Measurements from ENCODE around the gene SYNGR4.
"Not testable (repeated sequence)": the region's sequence is repeated elsewhere in the genome, so short reads cannot be mapped to it uniquely, and the experiment has no call there.

SYNGR4 gene

DNA sequence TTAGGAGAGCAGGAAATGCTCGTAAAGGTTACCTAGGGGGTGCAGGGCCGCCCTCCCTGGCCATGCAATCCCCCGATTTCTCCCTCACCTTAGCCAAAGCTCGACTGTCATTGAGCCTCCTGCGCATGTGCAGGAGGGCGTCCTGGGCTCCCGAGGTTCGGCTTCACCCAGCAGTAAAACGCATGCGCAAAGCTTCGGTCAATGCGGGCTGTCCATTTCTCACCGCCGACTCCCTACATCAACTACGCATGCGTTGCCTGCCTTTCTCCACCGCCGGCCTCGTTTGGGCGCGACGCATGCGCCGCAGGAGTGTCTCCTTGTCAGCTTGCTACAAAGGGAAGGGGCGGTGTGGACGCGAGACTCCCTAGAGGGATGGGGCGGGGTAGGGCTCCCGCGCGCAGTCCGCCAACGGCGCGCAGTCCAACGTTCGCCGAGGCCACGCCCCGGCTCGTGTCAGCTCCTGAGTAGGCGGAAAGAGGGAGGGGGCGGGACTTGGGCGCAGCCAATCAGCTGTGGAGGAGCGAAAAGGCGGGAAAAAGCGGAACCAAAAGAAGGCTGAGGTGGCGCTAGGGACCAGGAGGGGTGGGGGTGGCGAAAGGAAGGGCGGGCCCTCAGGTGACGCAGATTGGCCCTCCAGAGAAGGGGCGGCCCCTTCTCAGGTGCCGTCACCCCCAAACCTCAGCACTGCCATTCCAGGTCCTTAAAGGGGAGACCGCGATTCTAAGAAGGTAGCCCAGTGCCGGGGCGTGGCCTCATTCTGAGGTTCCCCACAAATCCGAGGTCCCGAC, at the start of gene SYNGR4, which contains the start of gene TMEM143:
TSS of gene SYNGR4 (plus strand) at position 558 of the 788 bp plus-strand sequence. CDS start 1,476 bp downstream, outside the sequence.
TSS of gene TMEM143 (minus strand) at position 131 of the 788 bp plus-strand sequence. CDS start at position 111, 20 bp downstream.
- DNase-seq: peak; percentile 92

GRCh38 chr19:48315712-48316111, 48.5 kb upstream of the SYNGR4 start:
- DNase-seq: no peak

- DNase-seq: not testable (repeated sequence)
Observed at GRCh38 chr19:48317708-48317960, 46.5 kb upstream of the SYNGR4 start.

DNA sequence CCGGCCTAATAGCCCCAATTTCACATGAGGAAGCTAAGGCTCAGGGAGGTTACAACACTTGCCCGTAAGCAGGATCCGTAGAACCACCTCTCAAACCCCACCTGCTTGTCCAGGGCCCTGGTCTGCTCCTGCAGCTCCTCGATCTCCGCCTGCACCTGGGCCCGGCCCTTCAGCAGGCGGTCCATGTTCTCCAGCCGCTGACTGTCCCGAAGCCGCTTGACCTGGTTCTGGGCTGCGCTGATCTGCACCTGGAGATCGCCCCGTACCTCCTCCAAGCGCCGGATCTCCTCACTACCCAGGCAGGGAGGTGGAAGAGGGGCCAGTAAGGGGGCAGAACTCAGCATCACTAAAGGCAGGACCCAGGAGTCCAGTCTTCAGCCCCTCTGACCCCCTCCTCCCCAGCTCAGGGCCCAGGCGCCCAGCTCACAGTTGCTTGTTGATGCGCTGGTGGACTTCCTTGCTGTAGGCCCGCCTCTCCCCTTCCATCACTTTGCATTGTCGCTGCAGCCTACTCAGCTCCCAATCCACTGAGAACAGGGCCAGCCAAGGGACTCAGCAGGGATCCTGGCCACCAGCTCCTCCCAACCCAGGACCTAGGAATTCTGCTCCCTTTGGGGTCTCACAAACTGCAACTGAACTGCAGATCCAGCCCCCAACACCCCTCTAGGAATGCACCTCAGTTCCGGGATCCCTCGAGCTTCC, 45.7 kb upstream of the SYNGR4 start:
- no peak for DNase-seq

GRCh38 chr19:48319647-48320541, 44.3 kb upstream of the SYNGR4 start:
- DNase-seq: peak; percentile 73

DNA sequence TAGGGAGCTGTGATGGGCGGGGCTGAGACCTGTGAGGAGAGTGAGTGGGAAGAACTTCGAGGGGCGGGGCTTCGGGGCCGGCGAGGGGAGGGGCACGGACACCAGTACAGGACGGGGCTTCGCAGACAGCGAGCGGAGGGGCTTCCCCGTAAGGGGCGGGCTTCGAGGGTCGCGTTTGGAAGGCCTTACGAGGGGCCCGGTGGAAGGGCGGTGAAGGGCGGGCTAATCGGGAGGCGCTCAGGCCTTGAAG, 42.9 kb upstream of the SYNGR4 start:
- DNase-seq: peak; percentile 93

DNA sequence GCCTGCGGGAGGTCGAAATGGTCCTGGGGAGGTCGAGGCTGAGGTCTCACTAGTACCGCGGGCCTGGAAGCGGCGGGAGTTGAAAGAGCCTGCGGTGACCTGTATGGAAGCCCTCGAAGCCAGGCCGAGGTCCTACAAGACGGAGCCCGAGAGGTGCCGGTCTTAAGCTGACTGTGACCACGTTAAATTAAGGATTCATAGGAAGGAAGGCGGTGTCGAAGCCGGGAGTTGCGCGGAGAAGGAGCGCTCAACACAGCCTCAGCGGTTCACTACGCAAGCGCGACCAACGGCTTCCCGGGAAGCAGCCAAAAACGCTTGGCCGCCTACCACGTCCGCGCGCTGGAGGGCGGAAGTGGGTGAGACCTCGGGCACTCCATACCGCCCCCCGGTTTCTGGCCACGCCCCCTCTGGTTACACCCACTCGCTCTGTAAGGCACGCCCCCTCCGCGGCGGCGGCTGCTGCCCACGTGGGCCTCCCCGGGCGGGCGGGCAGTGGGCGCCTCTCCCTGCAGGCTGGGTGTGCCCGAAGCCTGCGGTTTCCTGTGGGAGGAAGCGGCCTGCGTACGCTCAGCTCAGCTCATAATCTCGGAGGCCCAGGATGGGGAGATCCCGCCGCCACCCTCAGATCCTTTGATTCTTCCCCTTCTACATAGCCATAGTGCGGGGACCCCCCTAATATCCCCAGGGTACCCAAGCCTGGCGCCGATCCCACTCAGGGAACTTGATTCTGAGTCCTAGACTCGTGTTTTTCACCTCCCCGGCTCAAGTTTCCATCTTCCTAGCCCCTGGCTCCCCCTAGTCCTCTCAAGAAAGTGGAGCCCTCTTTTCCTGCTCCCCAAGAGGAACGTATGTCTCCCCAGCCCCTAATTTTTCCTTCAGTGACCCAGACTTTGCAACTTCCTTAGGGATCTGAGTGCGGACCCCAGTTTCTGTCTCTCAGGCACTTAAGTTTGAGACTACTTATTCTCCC, 42.3 kb upstream of the SYNGR4 start:
- peak; percentile 99 for DNase-seq

- DNase-seq: peak; percentile 72
Observed at GRCh38 chr19:48325265-48325910, 38.8 kb upstream of the SYNGR4 start, which contains the start of gene EMP3. EMP3 (plus strand) TSS chr19:48325552; CDS start chr19:48326845, 1,293 bp downstream.

- DNase-seq: no peak
Observed at GRCh38 chr19:48329167-48329891, 34.8 kb upstream of the SYNGR4 start.

DNA sequence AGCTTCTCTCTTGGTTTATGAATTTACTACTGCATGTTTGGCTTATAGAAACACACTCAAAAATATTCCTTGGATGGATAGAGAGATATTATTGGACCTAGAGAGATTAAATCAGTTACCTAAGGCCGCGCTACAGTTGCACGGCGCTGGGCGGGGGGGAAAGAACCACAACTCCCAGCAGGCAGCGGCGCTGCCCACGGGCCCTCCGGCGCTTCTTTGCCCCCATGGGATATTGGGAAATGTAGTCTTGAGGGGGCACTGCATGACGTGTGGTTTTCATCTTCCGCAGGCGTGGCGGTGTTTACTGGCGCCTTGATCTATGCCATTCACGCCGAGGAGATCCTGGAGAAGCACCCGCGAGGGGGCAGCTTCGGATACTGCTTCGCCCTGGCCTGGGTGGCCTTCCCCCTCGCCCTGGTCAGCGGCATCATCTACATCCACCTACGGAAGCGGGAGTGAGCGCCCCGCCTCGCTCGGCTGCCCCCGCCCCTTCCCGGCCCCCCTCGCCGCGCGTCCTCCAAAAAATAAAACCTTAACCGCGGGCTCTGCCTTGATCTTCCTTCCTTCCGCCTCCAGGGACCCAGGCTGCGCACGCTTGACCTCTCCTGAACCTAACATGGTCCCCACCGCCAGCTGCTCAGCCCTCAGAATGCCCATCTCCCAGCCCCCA, 34.0 kb upstream of the SYNGR4 start:
- peak; percentile 63 for DNase-seq

GRCh38 chr19:48332351-48332661, 31.9 kb upstream of the SYNGR4 start:
- DNase-seq: no peak

DNA sequence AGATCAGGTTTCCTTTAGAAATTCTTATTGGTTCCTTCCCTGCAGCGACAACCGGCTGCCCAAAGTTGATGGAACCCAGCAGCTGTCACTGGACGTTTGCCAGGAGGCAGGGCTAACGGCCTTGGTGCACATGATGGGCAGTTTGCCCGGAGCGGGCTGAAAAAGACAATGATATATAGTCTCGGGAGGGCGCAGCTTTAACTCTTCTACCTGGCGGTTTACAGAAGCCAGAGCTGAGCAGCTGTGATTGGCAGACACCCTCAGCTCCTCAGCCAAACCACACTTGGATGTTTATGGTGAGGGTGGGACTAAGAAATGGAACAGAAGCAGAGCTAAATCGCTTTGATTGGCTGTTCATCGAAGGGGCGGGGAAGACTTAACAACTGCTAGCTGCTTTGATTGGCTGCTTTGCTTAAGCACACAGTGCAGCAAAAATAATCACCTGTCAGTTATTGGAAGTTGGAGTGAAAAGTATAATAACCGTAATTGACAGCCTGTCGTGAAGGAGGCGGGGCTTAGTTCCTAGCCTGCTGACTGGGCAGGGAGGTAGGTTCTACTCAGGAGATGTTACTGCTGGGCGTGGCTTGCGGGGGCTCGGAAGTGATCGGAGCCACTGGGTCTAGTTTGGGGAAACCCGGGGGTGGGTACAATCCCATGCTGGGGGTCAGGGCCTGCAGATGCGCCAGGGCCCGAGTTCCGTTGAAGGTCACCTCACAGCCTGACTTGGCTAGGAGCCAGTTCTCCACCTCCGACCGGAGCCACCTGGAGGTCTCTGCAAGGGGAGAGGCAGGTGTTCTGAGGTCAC, 31.3 kb upstream of the SYNGR4 start:
- peak; percentile 90 for DNase-seq

- DNase-seq: peak; percentile 89
Observed at GRCh38 chr19:48333467-48334384, 30.4 kb upstream of the SYNGR4 start.

DNA sequence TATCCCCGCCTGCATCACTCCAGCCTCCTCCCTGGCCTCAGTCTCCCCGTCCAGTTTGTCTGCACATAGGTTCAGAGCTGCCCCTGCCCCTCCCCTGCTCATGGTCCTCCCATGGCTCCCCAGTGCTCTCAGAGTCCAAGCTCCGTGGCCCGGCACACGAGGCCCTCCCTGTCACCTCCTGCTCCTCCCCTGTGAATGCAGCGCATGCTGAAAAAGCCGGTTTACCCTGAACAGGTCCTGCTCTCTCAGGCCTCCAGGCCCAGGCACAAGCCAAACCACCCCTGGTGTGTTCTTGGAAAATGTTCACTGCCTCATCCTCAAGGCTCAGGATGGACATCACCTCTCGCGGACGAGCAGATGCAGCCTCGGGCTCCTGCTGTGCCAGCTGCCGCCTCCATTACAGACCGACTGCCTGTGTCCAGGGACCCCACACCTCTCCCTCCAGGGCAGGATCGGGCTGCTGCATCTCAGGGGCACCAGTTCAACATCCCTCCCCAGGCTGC, 25.9 kb upstream of the SYNGR4 start:
- DNase-seq: no peak

- DNase-seq: no peak
Observed at GRCh38 chr19:48338802-48339503, 25.2 kb upstream of the SYNGR4 start.

DNA sequence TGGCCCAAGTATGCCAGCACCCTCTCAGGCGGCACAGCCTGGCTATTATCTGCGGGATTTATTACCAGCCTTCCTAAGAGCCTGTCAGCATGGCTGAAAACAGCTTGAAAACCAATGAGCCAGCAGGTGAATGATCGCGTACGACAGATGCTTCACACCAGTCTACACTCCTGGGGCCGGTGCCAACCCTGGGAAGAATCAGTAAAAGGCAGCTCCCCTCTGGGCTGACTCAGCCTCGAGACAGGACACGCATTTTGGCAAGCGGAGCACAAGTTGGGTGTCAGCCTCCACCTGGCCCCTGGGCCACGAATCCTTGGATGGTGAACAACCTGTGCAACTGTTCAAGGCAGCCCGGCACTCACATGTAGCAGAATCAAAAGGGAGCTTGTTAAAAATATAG, 23.2 kb upstream of the SYNGR4 start:
- DNase-seq: no peak

- no peak for DNase-seq
Observed at GRCh38 chr19:48341515-48342413, 22.4 kb upstream of the SYNGR4 start.
